NCI-H2227 (cell line): ENCODE results near the gene LACRT.

ENCODE experiments used
- DNase-seq: peaks from one replicate; lab custom pipeline; 2025; ENCODE audit not compliant: unreplicated experiment; lab: John Stamatoyannopoulos, UW

The LACRT gene

GRCh38 chr12:54603173-54603814, 31.4 kb downstream of the LACRT start:
- DNase-seq = peak; percentile 52

GRCh38 chr12:54602661-54603060, 32.0 kb downstream of the LACRT start:
- DNase-seq = no peak

DNA sequence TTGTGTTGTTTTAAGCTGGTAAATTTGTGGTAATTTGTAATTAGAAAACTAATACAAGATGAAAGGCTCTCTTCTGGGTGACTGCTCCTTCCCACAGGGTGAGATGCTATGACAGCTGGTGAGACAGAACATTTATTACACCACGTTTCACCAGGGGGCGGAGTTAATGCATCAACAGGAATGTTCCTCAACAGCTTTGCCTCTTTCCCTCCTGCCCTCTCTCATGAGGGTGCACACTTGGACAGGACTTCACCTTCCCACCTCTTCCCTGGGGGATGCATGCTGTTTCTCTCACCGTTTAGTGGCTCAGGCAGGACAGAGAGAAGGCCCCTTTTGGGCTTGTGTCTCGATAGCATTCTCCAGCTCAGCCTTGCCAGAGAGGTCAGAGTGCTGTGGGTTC, 32.9 kb downstream of the LACRT start:
- DNase-seq = no peak

GRCh38 chr12:54598970-54599369, 35.7 kb downstream of the LACRT start:
- no peak for DNase-seq

DNA sequence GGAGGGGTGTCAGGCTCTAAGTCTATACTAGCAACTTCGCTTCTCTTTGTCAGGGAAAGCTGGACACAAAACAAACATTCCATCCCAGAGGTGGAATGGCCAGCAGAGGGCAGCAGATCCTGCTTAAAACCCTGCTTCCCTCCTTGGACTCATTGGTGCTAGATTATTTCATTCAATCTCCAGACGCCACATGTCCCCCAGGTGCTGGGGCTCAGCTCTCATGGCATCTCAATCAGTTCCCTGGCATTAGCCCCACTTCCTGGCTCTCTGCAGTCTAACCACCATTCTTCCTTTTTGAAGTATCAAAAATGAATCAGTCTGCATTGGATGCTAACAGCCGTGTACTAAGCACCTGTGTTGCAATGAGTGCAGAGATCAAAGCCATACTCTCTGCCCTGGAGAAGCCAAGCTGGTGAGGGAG, 38.2 kb downstream of the LACRT start:
- peak; percentile 54 for DNase-seq

GRCh38 chr12:54595471-54595870, 39.2 kb downstream of the LACRT start:
- DNase-seq = no peak

DNA sequence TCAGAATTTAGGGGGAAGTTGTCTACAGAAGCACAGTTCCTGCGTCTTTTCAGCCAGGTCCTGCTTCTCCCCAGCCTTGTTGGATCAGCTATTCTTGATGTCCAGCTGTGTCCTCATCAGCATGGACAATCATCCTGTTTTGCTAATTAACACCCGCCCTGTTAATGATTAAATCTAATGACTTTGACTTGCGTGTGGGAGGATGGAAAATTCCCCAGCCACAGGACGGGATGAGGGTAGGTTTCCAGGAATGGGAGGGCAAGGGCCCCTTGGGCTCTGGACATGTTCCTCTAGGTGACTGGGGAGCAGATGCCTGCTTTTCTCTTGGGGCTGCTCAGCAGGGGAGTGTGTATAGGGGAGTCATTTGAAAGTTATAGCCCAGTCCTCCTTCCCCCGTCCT, 41.0 kb downstream of the LACRT start:
- no peak for DNase-seq

DNA sequence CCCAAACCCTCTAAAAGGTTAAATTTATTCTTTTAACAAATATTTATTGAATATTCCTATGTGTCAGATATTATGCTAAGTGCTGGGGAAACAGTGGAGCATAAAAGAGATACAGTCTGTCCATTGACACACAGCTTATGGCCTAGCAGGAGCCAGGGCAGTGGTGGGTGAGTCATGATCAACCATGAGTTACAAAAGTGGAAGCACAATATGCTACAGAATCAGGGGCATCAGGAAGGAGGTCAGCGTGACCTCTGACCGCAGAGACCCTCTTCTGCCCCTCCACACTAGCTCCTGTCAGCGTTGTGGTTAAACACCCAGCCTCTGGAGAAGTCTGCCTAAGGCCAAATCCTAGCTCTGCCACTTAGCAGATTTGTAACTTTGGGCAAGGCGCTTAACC, 41.6 kb downstream of the LACRT start:
- DNase-seq = no peak

GRCh38 chr12:54592316-54592715, 42.4 kb downstream of the LACRT start:
- no peak for DNase-seq

- no peak for DNase-seq
Observed at GRCh38 chr12:54590978-54591591, 43.6 kb downstream of the LACRT start.

DNA sequence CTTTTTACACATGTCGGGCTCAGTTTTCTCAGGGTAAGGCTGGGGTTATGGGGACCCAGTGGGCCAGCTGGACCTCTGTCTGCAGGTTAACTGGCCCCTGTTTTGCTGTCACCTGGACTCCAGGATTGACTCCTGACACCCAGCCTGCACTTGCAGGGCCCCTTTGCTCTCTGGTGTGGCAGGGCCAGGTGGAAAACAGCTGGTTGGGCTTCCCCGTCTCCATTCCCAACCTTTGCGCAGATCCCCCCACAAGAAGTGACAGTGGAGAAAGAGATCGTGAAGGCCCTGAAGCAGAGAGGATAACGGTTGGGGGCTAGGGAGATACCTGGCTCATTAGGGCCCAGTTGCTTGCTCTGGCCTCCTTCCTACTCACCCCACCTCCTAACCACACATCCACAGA, 44.7 kb downstream of the LACRT start:
- no peak for DNase-seq

DNA sequence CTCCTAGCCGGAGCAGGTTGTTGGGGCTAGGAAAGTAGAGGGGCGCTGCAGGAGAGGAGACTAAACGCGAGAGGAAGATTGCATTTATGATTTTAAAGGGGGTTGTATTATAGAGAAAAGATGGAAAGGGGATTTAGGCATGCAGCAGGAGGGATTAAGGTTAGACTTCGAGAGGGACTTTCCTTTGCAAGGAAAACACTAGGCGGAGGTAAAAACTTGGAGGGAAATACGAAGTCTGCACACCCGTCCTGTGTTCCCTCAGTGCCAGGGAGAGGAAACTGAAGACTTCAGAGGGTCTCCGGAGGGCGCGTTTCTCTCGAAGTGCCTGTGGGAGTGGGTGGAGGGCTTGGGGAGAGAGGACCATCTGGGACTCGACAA, 45.8 kb downstream of the LACRT start:
- no peak for DNase-seq

DNA sequence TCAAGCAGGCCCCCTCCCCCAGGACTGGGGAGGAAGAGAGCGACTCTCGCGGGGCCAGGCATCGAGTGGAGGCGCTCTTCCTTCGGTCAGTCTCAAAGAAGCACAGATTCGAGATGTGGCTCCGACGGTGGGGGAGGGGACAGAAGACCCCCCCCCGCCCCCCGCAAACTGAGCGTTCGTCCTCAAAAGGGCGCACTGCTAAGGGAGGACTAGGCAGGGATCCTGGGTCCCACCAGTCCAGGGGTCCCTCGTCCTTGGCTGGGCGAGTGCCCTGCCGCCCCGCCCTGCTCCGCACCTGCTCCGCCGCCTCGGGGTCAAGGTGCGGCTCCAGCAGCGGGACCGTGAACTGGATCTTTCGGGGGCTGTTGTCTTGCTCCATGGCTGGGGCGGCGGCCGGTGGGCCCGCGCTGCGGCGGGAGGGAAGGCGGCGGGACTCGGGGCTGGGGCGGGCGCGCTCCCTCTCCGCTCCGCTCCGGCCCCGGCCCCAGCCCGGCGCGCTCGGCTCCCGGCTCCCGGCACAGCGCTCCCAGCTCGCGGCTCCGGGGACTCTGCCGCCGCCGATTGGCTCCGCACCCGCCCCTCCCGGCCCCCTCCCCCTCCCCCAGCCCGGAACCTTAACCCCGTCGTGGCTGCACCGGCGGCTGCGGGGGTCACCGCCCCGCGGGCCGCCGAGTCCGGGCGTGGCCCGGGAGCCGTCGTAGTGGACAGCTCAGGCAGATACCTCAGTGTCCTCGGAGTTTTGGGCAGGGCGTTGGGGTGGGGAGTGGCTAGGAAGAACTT, 46.4 kb downstream of the LACRT start, which contains the start of gene PPP1R1A:
Gene PPP1R1A, minus strand, starts transcription at position 550 of the 780 bp plus-strand sequence. Its CDS starts 171 bp downstream, at position 379.
- peak; percentile 56 for DNase-seq

- DNase-seq = peak; percentile 39
Observed at GRCh38 chr12:54587315-54587873, 47.3 kb downstream of the LACRT start.

DNA sequence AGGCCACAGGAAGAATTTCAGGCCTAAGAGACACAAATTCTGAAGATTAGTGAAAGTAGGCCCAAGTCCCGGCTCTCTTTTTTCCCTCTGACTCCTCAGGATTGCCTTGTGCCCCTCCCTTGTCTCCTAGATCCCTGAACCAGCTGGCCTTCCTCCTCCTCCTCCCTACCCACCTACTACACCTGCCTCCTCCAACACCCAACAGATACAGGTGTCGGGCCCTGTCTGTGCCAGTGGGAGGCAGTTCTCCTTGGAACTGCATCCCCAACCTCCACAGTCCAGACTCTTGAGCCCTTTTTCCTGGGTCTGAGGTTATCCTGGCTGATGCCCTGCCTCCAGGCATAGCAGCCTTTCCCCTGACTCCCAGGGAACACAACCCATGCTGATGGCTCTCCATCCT, 48.1 kb downstream of the LACRT start:
- no peak for DNase-seq

GRCh38 chr12:54585243-54585642, 49.5 kb downstream of the LACRT start:
- no peak for DNase-seq

GRCh38 chr12:54584128-54584527, 50.6 kb downstream of the LACRT start:
- DNase-seq = no peak

- DNase-seq = peak; percentile 19
Observed at GRCh38 chr12:54583726-54584125, 51.0 kb downstream of the LACRT start.

GRCh38 chr12:54581412-54581811, 53.3 kb downstream of the LACRT start:
- no peak for DNase-seq
